ENCODE results near the gene GZMB.

The GZMB gene

GRCh38 chr14:24609655-24610344 lies 24.2 kb downstream of the GZMB start, which contains the start of gene GZMH:
Gene GZMH (minus strand): TSS chr14:24609685. CDS start chr14:24609613, 72 bp downstream.
- in situ Hi-C loops (cut with HindIII; ENCODE audit: low pct_ligation_motif_present, low sequenced_read_pairs): no loop called here
- DNase-seq: no peak
- no peak within 1 kb of the TSS for H3K4me3 ChIP-seq (ENCODE audit: low read depth, low read length)

GRCh38 chr14:24607635-24608514 lies 26.1 kb downstream of the GZMB start:
- no peaks in the 10 kb centered on the region for H3K36me3 ChIP-seq (replicated peaks)
- no peak overlapping the region for H3K4me3 ChIP-seq (ENCODE audit: low read depth, low read length)
- no peak overlapping the region for H3K27ac ChIP-seq
- TF ChIP-seq CTCF (IDR thresholded peaks at IDR 0.05; ENCODE audit: low read depth, low read length, missing control alignments): no peak
- no peaks in the 10 kb centered on the region for H3K27me3 ChIP-seq (replicated peaks)
- no peak for DNase-seq
- in situ Hi-C loops (cut with HindIII; ENCODE audit: low pct_ligation_motif_present, low sequenced_read_pairs): no loop called here

More at GRCh38 chr14:24609655-24610344, 24.2 kb downstream of the GZMB start, which contains the start of gene GZMH:
- no peak within 1 kb of the TSS for H3K27ac ChIP-seq
- TF ChIP-seq CTCF (IDR thresholded peaks at IDR 0.05; ENCODE audit: low read depth, low read length, missing control alignments): no peak
- no peaks in the 10 kb centered on the region for H3K27me3 ChIP-seq (replicated peaks)
- no peaks in the 10 kb centered on the region for H3K36me3 ChIP-seq (replicated peaks)

GRCh38 chr14:24607081-24607480 lies 26.9 kb downstream of the GZMB start:
- in situ Hi-C loops (cut with HindIII; ENCODE audit: low pct_ligation_motif_present, low sequenced_read_pairs): no loop called here
- H3K36me3 ChIP-seq (replicated peaks): no peaks in the 10 kb centered on the region
- H3K27me3 ChIP-seq (replicated peaks): no peaks in the 10 kb centered on the region
- H3K27ac ChIP-seq: no peak overlapping the region
- no peak for DNase-seq
- TF ChIP-seq CTCF (IDR thresholded peaks at IDR 0.05; ENCODE audit: low read depth, low read length, missing control alignments): no peak
- no peak overlapping the region for H3K4me3 ChIP-seq (ENCODE audit: low read depth, low read length)

- H3K27ac ChIP-seq: no peak overlapping the region
- H3K27me3 ChIP-seq (replicated peaks): no peaks in the 10 kb centered on the region
- no peaks in the 10 kb centered on the region for H3K36me3 ChIP-seq (replicated peaks)
- DNase-seq: no peak
- TF ChIP-seq CTCF (IDR thresholded peaks at IDR 0.05; ENCODE audit: low read depth, low read length, missing control alignments): no peak
- in situ Hi-C loops (cut with HindIII; ENCODE audit: low pct_ligation_motif_present, low sequenced_read_pairs): no loop called here
- H3K4me3 ChIP-seq (ENCODE audit: low read depth, low read length): no peak overlapping the region
These were observed 27.7 kb downstream of the GZMB start for GRCh38 chr14:24606297-24606696.

- Histone ChIP-seq H3K36me3 (replicated peaks) (no peaks in the 10 kb centered on the region), H3K27me3 (replicated peaks) (no peaks in the 10 kb centered on the region), H3K4me3 (ENCODE audit: low read depth, low read length) (no peak overlapping the region), H3K27ac (no peak overlapping the region)
- peak; percentile 31 for TF ChIP-seq CTCF (IDR thresholded peaks at IDR 0.05; ENCODE audit: low read depth, low read length, missing control alignments)
- no peak for DNase-seq
- in situ Hi-C loops (cut with HindIII; ENCODE audit: low pct_ligation_motif_present, low sequenced_read_pairs): no loop called here
These were observed 28.4 kb downstream of the GZMB start for GRCh38 chr14:24605435-24606190.

All from brain microvascular endothelial cell (primary cell).